HG03045 (cell line): ENCODE measurements around the gene NBPF11.
"Not testable (repeated sequence)": the region's sequence is repeated elsewhere in the genome, so short reads cannot be mapped to it uniquely, and the experiment has no call there.

Source experiments
- ATAC-seq: cut with Tn5 transposase; IDR thresholded peaks from one replicate; pipeline ENCODE4 v1.9.1; 2021; ENCODE audit warnings: mild to moderate bottlenecking, moderate library complexity; ENCODE audit not compliant: unreplicated experiment

Gene NBPF11

GRCh38 chr1:148060294-148060701, 91.8 kb downstream of the NBPF11 start:
- ATAC-seq: not testable (repeated sequence)

- not testable (repeated sequence) for ATAC-seq
Measured at GRCh38 chr1:148057384-148057783, 94.7 kb downstream of the NBPF11 start.
